Islet precursor cell (in vitro differentiated cells): ENCODE measurements around the gene PLCB1.
A peak's percentile ranks its signal among the peaks of the same experiment; 100 is the strongest.

Experiments used
- DNase-seq: peaks from one replicate; pipeline ENCODE4 v3.0.0-alpha.2; 2018

Gene PLCB1

DNA sequence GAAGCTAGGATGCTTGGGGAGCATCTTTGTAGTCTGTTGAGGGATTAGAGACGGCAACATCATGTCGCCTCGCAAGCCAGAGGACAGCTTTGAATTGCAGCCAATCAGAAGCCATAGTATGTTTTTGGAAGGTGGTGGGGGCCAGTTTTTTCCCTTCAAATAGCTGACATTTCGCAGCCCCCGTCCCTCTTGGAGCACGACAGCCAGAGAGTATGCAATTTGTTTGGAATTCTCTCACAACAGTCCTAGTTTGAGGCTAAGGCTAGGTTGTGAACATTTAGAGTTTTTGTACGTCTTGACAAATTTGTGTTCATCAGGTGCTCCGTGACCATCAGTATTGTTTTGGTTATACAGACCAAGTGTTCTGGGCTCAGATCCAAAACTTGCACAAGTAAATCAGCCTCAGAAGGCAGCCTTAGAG, 83.3 kb downstream of the PLCB1 start:
- no peak for DNase-seq

GRCh38 chr20:8216375-8217200, 84.5 kb downstream of the PLCB1 start:
- DNase-seq = no peak

DNA sequence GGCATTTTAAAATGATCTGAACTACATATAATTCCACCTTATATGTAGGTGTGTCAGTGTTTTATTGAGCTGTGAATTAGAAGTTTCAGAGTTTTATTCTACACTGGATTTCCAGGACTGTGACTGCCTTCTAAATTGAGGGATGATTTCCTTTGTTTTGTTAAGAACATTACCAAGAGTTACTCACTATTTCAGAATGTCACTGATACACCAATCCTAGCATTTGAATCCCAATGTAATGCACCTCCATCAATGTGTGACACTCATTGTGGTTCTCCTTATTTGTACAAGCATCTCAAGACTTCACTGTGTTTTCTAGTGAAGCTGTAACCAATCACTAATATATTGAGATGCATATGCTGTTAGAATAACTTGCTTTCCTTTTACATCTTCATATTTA, 86.8 kb downstream of the PLCB1 start:
- no peak for DNase-seq

- DNase-seq = no peak
Measured at GRCh38 chr20:8219403-8219802, 87.3 kb downstream of the PLCB1 start.

DNA sequence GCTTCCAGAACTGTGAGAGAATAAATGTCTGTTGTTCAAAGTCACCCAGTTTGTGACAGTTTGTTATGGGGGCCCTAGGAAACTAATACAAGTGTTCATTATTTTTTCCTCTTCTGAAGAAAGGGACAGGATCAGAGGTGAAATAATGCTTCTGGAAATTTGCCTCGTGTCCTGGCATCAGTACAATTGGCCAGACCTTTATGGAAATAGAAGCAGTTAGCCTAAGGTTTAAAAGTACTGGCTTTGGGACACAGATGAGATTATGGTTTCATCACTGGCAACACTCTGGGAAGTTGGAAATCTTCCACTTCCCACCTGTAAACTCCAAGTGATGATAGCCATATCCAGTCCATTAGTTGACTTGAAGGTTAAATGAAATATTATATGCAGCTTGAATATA, 88.7 kb downstream of the PLCB1 start:
- DNase-seq = no peak

- DNase-seq = no peak
Measured at GRCh38 chr20:8221887-8222419, 89.9 kb downstream of the PLCB1 start.

GRCh38 chr20:8223091-8223870, 91.2 kb downstream of the PLCB1 start:
- DNase-seq = no peak

DNA sequence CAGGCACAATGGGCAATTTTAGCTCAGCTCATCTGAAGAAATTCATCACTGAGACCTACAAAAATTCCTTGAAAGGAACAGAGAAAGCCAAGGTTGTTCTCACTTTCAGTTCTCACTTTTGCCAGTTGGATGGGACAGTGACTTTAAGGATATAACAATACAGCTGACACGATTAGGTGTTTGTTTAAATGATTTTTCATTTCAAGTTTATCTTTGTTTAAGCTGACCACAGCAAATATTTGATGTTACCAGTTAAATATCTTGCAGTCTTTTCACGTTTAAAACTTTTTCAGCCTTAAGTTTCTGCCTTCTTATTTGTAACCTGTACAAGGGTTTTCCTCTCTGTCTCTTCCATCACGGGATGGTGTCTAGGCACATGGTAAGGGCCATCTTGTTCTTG, 93.6 kb downstream of the PLCB1 start:
- no peak for DNase-seq

GRCh38 chr20:8226106-8226505, 94.0 kb downstream of the PLCB1 start:
- no peak for DNase-seq

- no peak for DNase-seq
Measured at GRCh38 chr20:8227293-8227692, 95.2 kb downstream of the PLCB1 start.

DNA sequence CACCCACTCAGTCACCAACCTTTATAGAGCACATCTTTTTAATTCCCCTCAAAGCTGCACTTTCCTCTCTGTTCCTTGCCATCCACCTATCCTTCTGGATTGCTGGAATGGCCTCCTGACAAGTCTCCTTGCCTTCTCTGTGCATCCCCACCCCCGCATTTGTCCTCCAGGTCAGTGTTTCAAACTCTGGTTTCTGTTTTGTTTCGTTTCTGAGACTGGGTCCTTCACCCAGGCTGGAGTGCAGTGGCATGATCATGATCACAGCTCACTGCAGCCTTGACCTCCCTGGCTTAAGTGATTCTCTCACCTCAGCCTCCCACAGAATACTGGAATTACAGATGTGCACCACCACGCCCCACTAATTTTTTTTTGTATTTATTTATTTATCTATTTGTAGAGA, 96.2 kb downstream of the PLCB1 start:
- no peak for DNase-seq

DNA sequence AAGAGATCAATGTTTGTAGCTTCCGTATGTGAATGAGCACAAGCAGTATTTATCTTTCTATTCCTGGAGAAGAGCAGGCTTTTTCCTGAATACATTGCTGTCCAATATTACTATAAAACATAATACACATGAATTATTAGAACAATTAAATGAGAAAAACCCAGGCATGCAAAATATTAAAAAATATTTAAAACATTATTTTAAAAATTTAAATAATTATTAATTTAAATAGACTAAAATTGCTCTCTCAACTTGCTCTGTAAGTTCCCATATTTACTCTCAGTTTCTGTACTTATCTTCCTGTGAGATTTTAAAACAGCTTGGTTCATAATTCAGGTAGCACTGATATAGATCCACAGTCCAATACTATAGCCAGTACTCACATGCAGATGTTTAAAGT, 97.0 kb downstream of the PLCB1 start:
- no peak for DNase-seq

GRCh38 chr20:8231038-8231437, 99.0 kb downstream of the PLCB1 start:
- no peak for DNase-seq

- no peak for DNase-seq
Measured at GRCh38 chr20:8232332-8232731, 100.3 kb downstream of the PLCB1 start.

GRCh38 chr20:8234580-8234979, 102.5 kb downstream of the PLCB1 start:
- DNase-seq = no peak

- no peak for DNase-seq
Measured at GRCh38 chr20:8242066-8242465, 110.0 kb downstream of the PLCB1 start.

DNA sequence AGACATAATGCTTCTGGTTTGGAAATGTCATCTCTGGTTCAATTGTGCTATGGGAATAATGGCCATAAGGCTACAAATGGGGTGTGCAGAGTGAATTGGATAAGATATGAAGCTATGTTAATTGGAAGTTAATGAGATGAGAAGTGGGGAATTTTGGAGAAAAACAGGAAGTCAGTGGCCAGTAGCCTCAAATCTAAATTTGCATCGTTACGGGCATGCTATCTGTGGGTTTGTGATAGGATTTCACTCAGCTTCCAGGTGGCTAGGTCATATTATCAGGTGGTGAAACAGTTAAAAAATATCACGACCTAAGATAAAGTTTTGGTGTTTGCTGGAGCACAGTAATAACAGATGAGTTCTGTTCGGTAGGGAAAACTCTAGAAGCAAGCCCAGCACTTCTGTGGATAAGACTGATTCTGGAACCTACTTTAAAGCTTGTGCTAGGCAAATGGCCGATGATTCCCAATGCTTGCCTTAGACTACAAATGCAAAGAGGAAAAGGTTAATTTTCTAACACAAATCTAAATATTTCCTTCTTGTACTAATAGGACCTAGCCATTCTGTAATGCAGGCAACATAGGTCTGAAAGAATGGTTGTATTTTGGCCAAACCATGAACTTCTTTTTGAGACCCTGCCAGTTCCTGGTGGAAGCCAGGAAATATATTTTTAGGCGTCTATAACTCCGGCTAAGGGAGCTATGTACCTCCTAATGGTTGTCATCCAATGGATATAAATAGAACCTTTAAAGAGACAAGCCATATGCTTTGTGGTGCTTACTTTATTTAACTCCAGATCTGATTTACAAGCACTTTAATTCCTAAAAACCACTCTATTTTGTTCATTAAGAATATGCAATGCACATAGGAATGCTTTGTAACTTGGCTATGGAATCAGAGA, 111.0 kb downstream of the PLCB1 start:
- no peak for DNase-seq

GRCh38 chr20:8244637-8245036, 112.6 kb downstream of the PLCB1 start:
- no peak for DNase-seq

DNA sequence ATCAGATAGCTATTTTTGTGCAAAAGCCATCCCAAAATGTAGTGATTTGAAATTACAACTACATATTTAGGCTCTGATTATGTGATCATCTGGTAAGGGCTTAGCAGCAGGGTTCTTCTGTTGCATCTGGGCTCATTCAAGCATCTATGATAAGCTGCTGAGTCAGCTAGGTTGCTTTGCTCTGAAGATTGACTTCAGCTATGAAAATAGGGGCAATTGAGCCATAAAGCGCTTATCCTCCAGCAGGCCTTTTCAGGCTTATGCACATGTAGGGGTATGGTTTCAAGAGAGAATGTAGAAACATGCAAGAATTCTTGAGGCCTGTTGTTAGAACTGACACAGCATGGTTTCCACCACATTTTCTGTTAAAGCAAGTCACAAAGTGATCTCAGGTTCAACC, 114.1 kb downstream of the PLCB1 start:
- no peak for DNase-seq

- no peak for DNase-seq
Measured at GRCh38 chr20:8246716-8247115, 114.7 kb downstream of the PLCB1 start.

GRCh38 chr20:8248051-8248450, 116.0 kb downstream of the PLCB1 start:
- DNase-seq = peak; percentile 85

DNA sequence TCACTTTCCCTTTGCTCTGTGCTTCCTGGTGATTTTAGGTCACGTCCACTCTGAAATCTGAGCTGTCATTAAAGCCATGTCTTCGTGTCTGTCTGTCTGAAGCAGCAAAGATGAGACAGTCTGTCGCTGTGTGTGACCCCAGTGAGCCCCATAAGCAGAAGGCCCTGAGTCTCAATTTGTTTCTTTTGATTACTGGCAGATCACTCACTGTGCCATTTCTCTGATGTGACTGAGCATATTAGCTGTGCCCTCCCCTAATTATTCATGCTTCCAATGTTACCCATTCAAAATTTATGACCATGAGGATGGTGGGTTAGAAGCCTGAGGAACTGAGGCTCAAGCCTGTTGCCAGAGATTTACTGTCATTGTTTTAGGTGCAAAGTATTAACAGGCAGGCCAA, 117.6 kb downstream of the PLCB1 start:
- no peak for DNase-seq
